ENCODE results near the gene SRPK1.

DNA sequence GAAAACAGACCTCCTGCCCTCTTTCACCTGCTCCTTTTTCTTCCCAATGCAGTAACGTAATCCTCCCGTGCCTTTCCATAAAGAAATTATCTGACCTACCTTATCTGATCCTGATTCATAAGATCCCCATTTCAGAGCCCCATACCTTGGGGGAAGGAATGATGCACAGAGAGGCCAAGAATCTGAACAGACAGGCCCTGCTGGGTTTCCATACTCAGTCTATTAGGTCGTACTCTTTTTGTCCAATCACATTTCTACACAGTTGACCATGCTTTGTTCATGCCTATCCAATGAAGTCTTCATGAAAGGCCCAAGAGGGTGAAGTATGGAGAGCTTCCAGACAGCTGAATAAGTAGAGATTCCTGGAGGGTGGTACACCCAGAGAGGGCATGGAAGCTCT lies 25.3 kb downstream of the SRPK1 start:
- no peak for TF ChIP-seq EZH2phosphoT487 (IDR thresholded peaks at IDR 0.05; ENCODE audit: low read length)
- TF ChIP-seq, protein P1, sequence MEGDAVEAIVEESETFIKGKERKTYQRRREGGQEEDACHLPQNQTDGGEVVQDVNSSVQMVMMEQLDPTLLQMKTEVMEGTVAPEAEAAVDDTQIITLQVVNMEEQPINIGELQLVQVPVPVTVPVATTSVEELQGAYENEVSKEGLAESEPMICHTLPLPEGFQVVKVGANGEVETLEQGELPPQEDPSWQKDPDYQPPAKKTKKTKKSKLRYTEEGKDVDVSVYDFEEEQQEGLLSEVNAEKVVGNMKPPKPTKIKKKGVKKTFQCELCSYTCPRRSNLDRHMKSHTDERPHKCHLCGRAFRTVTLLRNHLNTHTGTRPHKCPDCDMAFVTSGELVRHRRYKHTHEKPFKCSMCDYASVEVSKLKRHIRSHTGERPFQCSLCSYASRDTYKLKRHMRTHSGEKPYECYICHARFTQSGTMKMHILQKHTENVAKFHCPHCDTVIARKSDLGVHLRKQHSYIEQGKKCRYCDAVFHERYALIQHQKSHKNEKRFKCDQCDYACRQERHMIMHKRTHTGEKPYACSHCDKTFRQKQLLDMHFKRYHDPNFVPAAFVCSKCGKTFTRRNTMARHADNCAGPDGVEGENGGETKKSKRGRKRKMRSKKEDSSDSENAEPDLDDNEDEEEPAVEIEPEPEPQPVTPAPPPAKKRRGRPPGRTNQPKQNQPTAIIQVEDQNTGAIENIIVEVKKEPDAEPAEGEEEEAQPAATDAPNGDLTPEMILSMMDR (IDR thresholded peaks at IDR 0.05; ENCODE audit: low read length) = no peak
